UCSD-AML1 (cell line): ENCODE data around the gene CORIN.

Source experiments
- DNase-seq: peaks from one replicate; lab custom pipeline; 2025; ENCODE audit not compliant: unreplicated experiment; lab: John Stamatoyannopoulos, UW

The CORIN gene

DNA sequence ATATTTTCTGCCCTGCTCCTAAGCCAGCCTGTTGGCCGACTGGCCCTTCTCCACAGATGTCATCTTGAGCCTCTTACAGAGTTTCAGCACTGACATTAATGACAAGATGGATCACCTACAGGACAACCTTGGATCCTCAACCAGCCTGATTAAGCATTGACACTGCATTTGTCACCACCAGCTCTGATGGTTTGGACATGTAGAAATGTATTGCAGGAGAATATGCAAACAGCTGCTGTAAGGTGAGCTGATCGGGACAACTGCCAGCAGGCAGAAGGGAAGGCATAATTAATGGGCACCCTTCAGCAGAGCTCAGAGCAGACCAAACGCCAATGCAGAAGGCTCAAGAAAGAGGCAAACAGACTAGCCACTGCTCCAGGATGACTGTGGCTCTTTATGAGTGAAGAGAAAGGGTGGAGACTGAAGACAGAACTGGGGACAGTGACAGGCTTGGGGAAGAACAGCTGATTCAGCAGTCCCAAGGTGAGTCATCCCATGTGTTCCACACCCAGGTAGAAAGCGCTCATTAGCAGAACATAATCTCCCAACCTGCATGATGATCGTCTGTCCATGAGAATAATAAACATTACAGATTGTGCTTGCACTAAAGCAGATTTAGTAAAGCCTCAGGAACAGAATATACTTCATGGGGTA, 6.7 kb downstream of the CORIN start:
- no peak for DNase-seq

DNA sequence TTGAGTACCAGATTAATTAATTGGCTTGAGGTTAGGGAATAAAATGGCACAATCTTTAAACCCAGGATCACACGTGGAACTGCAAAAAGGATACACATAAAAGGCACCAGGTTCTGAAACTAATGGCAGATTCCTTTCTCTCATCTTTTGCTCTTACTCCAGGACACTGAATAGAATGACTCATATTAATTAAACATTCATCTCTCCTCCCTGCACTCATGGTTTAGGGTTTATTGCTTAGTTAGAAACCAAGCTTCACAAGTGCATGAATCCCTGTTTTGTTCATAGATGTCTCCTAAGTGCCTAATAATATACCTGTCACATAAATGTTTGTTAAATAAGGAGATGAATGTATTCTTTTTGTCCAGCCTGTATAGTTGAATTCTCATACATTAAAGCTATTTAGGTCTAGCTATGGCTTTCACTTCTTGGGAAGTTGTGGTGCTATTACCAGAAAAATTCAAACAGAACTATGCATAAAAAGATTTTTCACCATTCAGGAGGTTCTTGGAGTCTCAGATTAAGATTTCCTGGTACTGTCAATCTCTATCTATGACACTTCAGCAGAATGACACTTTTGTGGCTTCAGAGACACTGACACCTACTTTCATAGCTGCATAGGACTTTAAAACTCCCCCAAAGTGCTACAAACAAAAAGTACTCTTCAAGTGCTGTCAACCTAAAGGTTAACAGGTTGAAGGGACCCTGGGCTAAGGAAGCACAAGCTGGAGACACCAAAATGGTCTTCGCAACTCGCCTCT, 7.4 kb downstream of the CORIN start:
- DNase-seq, result no peak

DNA sequence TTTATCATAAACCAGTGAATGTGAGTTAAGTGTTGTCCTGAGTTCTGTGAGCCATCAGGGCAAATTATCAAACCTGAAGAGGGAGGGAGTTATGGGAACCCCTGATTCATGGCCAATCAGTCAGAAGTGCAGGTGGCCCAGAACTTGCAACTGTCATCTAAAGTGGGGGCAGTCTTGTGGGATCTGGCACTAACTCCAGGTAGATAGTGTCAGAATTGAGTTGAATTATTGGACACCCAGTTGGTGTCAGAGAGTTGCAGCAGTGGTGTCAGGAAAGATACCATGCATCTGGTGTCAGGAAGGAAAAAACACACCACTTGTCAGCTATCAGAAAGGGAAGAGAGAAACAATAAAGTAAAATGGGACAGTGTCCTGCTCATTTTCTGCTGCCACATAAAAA, 8.4 kb downstream of the CORIN start:
- DNase-seq, result no peak

DNA sequence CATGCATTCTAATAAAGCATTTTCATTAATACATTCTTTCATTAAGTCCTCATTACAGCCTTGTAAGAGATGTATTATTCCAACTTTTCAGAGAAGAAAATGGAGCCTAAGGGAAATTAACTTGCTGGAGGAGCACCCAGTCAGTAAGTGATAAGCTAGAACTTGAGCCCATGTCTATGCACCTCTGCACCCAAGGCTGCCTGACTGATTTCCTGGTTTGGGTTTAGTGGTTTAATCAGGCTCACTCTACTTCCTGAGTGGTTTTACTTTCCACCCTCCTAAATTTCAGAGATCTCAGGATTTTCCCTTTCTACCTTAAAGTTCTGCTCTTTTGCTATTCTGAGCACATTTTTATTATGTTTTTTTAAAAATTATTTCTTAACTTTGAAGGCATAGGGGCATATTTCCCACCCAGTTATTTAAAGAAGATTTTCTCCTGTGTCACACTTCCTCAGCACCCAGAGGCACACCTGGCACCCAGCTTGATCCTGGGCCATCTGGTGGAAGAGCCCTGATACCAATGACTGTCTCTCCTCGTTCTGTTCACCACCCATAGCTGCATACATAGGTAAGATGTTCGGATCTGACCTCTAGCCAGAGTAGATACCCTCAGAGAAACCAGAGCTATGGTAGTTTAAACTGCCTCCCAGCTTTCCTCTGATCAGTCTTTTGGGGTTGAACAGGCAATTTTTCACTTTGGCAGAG, 10.4 kb downstream of the CORIN start:
- no peak for DNase-seq

DNA sequence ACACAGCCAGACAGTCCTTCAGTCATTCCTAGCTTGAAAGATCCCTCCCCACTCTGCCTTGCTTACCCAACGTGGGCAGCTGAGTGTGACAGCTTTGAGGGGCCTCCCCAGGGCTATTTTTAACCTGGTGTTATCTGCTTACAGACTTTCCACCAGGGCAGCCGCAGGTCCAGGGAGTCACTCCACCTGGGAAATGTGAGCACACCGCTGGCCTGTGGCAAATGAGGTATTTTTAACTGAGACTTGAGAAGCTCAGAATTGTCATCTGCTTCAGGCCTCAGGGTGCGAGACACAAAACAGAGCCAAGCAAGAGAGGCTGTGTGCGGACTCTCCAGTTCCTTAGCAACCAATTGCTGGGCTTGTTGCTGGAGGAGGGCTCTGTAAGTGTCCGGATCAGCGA, 13.0 kb downstream of the CORIN start:
- no peak for DNase-seq

DNA sequence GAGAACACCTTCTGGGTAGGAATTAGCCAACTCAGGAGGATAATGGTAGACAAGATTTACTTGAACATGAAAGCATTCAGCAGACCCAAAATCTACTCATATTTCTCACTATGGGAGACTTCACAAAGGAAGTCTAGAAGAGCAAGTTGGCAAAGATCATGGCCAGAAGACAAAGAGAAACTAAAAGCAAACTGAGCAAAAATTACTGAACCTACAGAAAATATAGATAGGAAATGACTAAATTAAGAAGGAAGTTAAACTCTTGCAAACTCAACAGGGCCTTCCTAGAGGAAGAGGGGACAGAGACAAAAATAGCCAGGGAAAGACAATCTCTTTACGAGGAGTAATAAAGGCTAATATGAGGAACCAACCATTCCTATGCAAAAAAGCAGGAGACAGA, 18.7 kb downstream of the CORIN start:
- no peak for DNase-seq

DNA sequence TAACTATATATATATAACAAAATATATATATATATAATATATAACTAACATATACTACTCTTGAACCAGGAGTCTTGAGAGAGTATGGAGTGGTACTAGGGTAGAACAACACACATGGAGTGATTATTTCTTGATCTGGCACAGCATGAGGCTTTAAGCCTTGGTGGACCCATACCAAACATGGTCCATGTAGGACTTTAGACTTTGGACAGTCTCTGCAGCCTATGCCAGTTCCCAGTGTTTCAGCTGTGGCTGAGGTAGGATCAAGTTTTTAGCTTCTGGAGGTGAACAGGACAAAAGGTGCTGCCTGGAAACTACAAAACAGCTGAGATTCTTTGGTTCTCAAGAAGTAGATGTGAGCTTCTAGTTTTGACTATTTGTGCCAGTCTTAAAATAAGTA, 20.6 kb downstream of the CORIN start:
- no peak for DNase-seq

DNA sequence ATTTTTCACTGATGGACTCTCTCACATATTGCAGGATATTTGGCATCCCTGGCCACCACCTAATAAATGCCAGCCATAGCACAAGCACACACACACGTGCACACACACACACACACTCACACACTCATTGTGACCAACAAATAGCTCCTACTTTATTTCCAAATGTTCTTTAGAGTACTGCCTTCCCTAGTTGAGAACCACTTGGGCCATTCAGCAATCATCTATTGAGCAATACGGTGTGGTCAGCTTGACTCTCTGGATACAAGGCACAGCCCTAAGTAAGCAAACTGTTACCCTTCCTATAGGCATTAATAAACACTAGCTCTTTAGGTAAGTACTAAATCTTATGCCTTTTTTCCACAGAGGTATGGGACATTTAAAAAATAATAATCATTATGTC, 21.1 kb downstream of the CORIN start:
- no peak for DNase-seq

DNA sequence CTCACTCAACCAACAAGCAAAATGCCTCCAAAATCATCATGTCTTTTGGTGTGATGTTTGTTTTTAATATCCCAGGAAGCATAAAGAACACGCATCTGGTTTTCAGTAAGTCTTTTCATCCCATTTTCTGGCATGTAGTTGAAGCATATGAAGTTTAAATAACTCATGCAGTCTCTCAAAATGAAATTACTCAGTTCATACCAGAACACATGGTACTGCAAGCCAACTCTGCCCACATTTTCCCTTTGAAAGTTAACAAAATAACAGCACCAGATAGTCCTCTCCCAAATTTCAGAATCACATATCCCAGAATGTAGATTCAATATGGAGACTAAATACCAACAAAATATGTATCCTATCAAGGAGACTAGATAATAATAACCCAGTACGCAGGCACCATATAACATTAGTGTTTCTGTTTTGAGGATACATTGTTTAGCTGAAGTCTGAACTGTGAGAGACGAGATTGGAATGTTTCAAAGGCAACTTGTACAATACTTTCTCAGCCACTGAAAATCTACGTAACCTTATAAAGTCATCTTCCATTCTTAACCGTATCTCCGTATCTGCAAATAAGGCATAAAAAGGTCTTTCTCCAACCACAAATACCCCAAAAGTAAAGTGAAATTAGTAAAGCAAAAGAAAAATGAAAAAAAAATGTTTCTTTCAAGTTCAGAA, 23.1 kb downstream of the CORIN start:
- no peak for DNase-seq

DNA sequence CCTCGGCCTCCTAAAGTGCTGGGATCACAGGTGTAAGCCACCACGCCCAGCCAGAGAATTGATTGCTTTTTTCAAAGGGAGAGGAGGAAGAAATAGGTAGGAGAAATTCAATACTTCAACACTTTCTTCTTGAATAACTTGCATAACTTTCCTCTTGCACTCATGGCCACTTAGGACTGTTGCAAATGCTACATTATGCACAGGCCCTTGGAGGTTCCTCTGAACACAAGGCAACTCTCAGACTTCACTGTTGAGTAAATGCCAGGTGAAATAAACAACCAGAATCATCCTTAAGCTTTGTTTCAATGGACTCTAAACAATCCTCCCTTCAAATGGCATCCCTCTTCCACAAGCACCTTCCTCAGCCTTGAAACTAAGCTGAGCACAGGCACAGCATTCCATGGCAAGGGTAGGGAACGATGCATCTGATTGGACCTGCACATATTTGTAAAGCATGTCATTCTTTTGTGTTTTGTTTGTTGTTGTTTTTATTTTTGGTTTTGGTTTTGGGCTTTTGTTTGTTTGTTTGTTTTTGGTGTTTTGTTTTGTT, 28.1 kb downstream of the CORIN start:
- DNase-seq, result no peak

DNA sequence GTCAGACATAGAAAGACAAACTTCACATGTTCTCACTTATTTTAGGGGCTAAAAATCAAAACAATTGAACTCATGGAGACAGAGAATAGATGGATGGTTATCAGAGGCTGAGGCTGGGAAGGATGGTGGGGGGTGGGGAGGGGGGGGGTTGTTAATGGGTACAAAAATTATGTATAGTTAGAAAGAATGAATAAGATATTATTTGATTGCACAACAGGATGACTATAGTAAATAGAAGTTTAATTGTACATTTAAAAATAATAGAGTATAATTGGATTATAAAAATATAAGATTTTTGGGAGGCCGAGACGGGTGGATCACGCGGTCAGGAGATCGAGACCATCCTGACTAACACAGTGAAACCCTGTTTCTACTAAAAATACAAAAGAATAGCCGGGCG, 33.3 kb downstream of the CORIN start:
- no peak for DNase-seq

DNA sequence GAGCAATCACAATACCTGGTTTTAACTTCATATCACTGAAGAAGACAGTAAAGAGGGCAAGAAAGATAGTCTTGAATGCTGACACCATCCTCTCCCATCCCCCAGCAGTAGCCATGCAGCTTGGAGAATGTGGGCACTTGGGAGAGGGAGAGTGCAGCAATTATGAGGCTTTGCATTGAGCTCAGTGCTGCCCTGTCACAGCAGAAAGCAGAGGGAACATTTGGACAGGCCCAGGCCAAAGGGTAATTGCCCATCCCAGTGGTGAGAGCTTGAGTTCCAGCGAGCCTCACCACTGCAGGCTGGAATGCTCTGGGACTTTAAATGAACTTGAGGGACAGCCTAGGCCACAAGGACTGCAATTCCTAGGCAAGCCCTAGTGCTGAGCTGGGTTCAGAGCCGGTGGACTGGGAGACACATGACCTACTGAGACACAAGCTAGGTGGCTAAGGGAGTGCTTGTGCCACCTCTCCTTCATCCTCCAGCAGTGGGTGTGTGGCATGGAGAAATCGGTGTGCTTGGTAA, 36.3 kb downstream of the CORIN start:
- no peak for DNase-seq

DNA sequence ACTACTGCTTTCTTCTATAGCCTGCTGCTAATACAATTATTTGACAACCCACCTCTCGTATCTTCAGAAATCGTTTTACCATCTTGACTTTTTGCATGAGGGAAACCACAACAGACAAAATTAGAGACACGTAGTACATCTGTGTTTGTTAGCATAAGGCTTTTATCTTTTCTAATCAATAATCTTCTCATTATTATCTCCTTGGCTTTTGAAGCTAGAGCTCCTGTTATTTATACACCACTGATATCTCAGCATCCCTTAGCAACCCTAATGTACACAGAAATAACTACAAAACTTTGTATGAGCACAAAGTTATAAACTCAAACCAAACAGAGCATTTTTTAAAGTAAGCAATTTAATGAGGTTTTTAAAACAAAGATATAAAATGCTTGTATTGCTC, 39.7 kb downstream of the CORIN start:
- no peak for DNase-seq

DNA sequence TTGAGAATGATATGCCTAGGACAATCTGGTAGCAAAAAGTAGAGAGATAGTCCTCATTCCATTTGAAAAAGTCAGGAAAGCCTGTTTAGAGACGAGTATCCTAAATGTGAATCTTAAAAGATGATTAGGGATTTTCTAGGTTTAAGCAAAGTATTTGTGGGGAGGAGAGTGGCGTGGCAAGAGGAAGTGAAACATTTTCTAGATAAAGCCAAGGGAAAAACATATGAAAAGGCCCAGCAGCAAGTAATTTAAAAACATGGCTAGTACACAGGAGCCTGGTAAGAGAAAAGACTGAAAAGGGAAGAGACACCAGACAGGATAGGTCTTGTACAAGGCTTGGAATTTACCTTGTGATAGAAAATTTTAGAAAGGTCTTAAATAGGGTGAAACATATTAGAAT, 45.9 kb downstream of the CORIN start:
- DNase-seq, result no peak

DNA sequence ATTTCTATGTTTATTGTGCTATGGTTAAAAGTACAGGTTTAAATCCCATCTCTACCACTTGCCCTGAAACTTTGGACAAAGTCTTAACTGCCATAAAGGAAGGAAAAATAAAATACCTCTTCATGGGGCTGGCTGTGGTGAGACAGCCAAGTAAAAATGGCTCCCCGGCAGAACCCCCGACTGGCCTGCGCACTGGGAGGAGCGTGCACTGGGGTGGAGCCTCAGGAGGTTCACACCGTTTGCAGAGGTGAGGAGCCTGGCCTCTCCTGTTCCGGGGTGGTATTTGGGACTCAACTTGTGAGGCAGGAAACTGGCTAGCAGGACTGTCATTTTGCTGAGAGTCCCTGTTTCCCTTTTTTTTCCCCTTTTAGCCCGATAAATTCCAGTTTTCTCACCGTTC, 47.8 kb downstream of the CORIN start:
- no peak for DNase-seq

DNA sequence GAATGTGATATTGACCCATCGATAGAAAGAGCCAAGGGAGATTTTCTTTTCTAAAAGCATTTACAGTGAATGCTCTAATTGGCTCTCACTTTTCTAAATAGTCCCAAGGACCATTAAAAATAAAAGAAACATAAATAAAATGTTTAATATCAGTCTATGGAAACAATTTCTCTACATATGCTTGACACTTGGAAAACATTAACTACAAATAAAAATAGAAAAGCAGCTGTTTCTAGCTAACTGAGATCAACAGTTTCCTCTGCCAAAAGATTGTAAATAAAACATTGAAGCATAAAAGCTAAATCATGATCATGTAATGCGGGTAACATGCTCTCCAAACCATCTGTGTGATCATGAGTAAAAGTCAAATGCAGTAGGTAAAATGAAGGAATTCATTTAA, 49.7 kb downstream of the CORIN start:
- no peak for DNase-seq

DNA sequence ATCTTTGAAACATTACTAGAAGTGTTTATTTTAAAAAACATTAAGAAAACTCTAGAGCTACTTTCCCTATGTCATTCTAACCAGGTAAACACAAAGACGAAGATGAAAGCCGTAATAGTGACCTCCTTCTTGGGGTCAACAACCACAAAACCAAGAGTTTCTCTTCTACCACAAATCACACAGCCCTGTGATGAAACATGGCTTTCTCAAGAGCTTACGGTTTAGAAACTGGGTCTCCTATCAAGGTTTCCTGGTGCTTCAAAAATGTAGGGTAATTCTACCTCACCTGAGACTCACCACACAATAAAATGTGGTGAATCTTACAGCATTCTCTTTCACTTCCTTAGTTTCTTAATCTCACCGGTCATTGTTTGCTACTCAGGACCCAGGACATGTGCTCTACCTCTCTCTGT, 50.9 kb downstream of the CORIN start:
- DNase-seq, result no peak

DNA sequence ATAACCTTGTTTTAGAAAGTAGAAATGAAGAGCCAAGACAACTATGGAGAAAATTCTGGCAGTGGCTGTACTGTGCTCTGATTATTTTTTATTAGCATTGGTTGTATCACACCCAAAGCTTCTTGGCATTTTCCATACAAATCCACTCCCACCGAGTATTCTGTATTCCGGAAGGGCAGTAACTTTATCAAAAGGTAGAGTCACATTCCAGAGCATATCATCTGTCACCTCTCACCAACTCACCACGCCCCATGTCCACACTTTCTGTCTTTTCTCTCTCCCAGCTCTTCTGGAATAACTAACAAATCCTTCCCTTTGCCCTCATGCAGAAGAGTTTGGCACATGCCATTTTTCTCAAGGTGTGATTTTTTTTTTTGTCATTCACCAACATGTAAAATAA, 52.7 kb downstream of the CORIN start:
- no peak for DNase-seq

DNA sequence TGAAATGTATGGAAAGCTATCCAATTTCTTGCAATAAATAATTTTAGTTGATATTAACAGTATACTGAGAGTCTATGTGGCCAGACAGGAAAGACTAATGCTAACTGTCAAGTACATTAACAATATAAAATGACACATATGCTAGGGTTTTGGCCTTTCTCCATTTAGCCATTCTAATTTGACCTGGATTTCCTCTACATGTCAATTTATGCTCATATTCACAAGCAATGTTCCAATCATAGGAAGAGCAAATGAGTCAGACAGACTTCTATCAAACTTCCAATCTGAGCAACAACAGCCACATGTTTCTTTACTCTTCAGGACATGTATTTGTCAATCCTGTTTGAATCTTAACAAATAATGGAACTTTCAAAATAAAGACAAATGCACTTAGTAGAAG, 53.6 kb downstream of the CORIN start:
- DNase-seq, result no peak

DNA sequence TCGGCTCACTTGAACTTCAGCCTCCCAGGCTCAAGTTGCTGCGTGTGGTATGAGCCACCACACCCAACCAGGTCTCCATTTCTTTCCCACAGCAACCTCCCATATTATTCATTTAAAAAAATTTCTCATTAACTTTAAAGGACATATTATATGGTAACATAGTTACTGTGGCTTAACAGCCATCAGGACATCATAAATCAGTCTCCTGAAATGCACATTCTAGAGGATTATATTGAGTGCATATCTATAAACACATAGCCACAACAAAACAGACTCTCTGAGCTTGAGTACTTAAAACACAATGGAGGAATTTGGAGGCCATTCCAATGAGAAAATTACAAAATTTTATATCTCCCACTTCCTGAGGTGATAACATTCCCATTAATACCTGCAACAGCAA, 61.5 kb downstream of the CORIN start:
- no peak for DNase-seq

DNA sequence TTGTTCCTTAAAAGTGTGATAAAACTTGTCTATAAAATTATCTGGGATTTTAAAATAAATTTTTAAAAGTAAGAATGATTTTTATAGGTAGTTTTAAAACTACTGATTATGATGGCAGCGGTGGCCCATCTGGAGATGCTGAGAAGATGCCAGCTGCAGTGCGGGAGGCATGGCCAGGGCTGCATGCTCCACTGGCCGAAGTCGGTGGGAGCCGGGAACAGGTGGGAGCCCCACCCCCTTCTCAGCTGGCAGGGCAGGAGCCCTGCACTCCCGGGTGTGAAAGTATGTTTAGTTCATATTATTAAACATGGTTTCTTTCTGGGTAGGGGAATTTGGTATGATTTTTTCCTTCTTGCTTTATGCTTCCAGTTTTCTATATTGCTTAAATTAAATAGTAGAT, 63.8 kb downstream of the CORIN start:
- DNase-seq, result no peak
